ENCODE results near the gene DCLRE1C.
"Not testable (repeated sequence)": the region's sequence is repeated elsewhere in the genome, so short reads cannot be mapped to it uniquely, and the experiment has no call there.

Gene DCLRE1C

DNA sequence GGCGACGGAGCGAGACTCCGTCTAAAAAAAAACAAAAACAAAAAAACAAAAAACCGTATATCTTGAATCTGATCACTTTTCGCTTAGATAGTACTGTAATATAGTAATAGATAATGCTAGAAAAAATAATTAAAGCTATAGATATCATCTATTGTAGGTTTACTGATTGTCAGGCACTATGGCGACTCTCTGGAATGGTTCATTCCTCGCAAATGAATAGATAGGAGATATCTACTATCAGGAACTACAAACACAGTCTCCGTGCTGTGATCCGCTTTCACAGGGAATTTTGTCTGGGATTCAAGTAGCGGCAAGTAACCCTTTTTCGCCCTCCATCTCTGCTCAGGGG is 5.0 kb upstream of the DCLRE1C start:
- peak overlapping the region; percentile 68; the same call in 1 of the 2 replicates for H3K4me3 ChIP-seq (ENCODE audit: low read length)
- no peak for TF ChIP-seq ZNF274 (IDR thresholded peaks at IDR 0.05; ENCODE audit: low read depth, low read length)

DNA sequence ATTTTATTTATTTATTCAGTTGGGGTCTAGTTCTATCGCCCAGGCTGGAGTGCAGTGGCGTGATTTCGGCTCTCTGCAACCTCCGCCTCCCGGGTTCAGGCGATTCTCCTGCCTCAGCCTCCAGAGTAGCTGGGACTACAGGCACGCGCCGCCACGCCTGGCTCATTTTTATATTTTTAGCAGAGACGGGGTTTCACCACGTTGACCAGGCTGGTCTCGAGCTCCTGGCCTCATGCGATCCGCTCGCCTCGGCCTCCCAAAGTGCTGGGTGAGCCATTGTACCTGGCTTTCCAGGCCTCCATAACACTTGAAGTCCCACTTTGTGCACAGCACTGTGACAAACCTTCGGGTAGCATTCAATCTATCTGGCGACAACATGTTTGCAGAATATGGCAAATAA is 1.0 kb upstream of the DCLRE1C start:
- no peak for TF ChIP-seq ZNF274 (IDR thresholded peaks at IDR 0.05; ENCODE audit: low read depth, low read length)
- no peak overlapping the region for H3K4me3 ChIP-seq (ENCODE audit: low read length)

DNA sequence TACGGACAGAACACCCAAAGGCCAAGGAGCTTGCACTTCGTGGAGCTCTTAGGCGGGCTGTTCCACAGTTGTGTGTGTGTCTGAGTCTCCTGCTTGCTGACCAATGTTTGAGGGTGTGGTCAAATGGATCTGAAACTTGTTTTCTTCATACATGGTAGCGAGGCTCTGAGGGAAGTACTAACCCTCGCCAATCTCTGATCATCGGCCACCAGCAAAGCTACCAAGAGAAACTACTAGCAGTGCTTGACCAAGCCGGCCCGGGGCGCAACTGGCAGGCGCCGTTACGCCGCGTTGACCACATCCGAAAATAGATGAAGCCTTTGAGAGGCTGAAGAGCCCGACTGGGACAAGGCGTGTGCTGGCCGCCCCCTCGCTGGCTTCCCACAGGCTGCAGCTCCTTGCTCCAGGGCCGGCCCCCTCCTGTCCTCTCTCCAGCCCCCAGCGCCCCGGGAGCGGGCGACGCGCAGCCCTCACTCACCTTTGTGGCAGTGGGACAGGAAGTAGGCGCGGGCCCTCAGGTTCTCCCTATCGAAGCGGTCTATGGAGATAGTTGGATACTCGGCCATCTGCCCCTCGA is 384 bp downstream of the DCLRE1C start:
- no peak for TF ChIP-seq ZNF274 (IDR thresholded peaks at IDR 0.05; ENCODE audit: low read depth, low read length)
- H3K4me3 ChIP-seq (ENCODE audit: low read length): peak overlapping the region; percentile 72

DNA sequence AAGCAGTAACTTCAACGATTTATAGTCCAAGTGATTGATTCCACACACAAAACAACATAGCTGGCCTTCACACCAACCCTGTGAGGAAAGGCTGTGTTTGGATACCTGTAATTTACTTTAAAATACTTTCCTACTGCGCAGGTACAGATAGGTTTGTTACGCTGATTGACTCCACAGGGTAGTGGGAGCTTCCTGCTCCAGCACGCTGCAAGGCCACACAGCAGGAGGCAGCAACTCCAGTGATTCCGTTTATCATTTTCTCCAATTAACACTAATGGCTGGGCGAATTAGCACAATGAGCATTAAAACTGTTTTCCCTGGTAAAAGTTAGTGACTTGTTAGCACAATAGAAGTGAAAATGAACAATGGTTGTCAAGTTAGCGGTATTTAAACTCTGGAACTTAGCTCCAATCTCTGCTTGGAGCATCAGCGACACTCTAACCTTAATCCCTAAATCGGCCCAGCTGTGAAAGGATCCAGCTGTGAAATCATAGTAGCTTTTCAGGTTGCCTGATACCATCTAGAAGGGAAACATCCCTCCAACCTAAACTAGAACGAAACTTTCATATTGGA is 959 bp downstream of the DCLRE1C start:
- TF ChIP-seq ZNF274 (IDR thresholded peaks at IDR 0.05; ENCODE audit: low read depth, low read length): no peak
- H3K4me3 ChIP-seq (ENCODE audit: low read length): peak overlapping the region; percentile 72

DNA sequence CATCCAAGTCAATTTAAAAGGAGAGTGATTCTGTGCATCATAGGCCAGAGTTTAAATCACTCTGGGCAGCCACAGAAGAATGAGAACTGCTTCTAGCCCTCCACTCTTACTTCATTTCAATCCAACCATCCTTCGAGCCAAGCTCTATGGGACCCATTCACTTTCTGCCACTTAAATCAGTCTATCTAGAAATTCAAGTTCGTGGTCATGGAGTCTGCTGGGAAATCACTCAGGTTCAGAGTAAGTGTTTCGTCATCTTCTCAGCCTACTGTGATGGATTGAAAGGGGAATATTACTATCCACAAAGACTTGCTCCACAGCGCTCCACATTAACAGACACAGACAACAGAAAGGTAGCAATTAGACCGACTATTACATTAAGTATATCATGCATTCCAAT is 4.6 kb downstream of the DCLRE1C start:
- TF ChIP-seq ZNF274 (IDR thresholded peaks at IDR 0.05; ENCODE audit: low read depth, low read length): no peak
- no peak overlapping the region for H3K4me3 ChIP-seq (ENCODE audit: low read length)

DNA sequence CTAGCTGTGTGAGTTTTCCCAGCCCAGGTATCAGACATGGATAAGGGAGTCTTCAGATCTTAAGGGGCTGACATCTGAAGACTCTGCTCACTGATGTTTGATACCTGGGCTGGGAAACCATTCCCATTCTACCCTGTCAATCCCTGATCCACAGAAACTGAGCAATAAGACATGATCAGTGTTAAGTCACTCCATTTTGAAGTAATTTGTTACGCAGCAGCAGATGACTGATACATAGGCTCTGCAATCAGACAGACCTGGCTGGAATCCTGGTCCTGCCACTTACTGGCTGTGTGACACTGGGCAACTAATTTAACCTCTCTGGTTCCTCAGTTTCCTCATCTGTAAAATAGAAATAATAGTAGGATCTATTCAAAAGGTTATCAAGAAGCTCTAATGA is 6.6 kb downstream of the DCLRE1C start:
- no peak for TF ChIP-seq ZNF274 (IDR thresholded peaks at IDR 0.05; ENCODE audit: low read depth, low read length)
- H3K4me3 ChIP-seq (ENCODE audit: low read length): no peak overlapping the region

GRCh38 chr10:14945108-14945507 is 8.8 kb downstream of the DCLRE1C start:
- no peak overlapping the region for H3K4me3 ChIP-seq (ENCODE audit: low read length)
- TF ChIP-seq ZNF274 (IDR thresholded peaks at IDR 0.05; ENCODE audit: low read depth, low read length): no peak

DNA sequence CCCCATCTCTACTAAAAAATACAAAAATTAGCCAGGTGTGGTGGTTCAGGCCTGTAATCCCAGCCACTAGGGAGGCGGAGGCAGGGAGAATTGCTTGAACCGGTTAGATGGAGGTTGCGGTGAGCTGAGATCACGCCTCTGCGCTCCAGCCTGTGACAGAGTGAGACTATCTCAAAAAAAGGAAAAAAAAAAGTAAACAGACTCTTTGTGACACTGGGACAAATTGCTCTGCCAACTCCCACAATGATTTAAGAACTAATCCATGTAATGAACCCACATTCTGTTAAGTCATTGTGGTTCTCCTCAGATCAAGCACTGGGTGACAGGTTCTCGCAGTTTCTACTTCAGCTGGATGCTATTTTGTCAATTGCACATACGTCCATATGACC is 11.0 kb downstream of the DCLRE1C start:
- H3K4me3 ChIP-seq (ENCODE audit: low read length): not testable (repeated sequence)

DNA sequence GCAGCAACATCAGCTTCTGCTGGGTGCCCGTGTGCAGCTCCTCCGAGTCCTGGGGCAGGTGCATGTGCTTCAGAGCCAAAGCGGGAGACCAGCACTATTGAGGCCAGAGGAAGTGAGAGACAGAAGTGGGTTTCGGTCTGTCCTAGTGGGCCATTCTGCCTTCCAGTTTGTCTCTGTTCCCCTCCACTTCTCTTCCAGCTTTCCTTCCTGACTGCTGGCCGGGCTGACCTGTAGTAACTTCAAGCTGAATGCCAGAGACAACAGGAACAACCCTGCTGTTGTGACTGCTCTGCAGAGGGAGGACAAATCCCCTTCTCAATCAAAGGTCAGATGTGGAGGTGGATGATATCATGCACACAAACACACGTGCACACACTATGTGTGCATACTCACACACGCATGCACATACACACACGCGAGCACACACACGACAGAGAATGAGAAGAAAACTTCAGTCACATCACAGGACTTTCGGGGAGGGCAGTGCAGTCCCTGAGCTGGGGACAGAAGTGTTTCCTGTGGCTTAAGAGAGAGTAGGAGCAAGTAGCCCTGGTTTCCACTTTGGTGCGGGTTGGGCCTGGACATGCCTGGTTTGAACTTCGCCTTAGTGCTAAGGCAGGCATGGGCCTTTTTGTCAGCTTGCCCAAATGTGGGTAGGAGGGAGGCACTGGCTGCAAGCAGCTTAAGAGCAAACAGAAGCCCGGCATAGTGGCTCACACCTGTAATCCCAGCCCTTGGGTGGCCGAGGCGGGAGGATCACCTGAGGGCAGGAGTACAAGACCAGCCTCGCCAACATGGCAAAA is 11.5 kb downstream of the DCLRE1C start:
- H3K4me3 ChIP-seq (ENCODE audit: low read length): not testable (repeated sequence)

DNA sequence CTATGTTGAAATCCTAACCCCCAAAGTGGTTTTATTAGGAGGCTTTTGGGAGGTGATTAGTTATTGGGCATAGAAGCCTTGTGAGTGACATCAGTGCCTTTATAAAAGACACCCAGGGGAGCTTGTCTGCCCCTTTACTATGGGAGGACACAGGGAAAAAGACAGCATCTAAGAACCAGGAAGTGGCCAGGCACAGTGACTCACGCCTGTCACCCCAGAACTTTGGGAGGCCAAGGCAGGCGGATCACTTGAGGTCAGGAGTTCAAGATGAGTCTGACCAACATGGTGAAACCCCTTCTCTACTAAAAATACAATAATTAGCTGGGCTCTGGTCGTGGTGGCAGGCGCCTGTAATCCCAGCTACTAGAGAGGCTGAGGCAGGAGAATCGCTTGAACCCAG is 14.9 kb downstream of the DCLRE1C start:
- H3K4me3 ChIP-seq (ENCODE audit: low read length): not testable (repeated sequence)

DNA sequence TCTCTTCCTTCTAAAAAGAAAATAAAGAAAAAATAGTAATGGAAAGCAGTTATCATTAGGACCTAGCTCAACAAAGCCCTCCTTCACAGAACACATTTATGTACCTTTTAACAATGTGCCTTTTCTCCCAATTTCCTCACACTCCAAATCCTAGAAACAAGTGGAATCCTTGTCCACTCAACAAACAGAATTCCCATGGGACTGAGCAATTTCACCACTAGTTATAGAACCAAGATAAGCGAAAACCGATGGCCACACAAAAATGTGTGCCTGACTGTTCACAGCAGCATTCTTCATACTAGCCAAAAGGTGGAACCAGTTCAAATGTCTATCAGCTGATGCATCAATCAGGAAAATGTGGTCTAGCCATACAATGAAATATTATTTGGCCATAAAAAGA is 17.3 kb downstream of the DCLRE1C start:
- no peak overlapping the region for H3K4me3 ChIP-seq (ENCODE audit: low read length)
- no peak for TF ChIP-seq ZNF274 (IDR thresholded peaks at IDR 0.05; ENCODE audit: low read depth, low read length)

DNA sequence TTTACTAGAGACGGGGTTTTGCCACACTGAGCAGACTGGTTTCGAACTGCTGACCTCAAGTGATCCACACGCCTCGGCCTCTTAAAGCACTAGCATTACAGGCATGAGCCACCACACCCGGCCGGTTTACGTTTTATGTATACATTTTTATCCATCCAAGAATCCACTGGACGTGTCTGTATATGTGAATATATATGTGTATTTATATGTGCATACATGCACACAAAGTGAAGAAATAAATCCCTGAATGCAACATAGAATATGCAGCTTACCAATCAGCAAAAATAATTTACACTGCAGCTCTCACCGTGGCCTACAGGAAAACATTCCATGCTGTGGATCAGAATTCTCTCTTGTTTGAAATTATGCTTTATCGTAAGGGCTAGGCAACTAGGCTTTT is 23.3 kb downstream of the DCLRE1C start:
- H3K4me3 ChIP-seq (ENCODE audit: low read length): no peak overlapping the region
- no peak for TF ChIP-seq ZNF274 (IDR thresholded peaks at IDR 0.05; ENCODE audit: low read depth, low read length)

DNA sequence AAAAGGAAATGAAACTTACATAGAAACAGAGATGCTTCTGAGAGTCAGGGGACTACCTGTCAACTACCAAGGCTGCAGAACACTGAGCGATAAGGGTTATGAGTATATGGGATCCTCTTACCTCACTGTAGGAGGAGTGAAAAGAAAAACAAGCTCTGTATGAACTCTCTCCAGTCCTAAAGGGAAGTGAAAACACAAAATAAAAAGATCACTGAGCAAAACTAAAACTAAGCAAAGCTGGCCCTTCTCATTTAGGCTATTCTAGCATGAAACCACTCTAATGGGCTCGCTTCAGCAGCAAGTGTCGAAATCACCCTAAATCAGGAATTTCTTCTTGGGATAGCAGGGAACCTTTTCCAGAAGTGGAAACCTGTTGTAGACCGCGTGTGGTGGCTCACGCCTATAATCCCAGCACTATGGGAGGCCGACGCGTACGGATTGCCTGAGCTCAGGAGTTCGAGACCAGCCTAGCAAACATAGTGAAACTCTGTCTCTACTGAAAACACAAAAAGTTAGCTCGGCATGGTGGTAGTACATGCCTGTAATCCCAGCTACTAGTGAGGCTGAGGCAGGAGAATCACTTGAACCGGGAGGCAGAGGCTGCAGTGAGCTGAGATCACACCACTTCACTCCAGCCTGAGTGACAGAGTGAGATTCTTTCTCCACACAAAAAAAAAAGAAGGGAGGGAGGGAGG is 27.0 kb downstream of the DCLRE1C start:
- TF ChIP-seq ZNF274 (IDR thresholded peaks at IDR 0.05; ENCODE audit: low read depth, low read length): no peak
- H3K4me3 ChIP-seq (ENCODE audit: low read length): no peak overlapping the region; the same call in 1 of the 2 replicates

DNA sequence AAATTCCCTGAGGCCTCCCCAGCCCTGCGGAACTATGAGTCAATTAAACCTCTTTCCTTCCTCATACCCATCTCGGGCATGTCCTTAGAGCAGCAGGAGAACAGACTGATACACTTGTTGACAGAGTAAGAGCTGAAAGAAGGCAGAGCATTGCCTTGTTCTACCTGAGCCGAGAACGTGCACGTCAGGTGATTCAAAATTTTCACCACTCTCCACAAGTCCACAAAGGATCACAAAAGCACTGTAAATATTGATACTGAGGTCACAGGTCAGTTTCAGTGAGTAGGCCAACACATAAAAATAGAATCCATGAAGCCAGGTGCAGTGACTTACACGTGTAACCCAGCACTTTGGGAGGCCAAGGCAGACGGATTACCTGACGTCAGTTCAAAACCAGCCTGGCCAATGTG is 27.8 kb downstream of the DCLRE1C start:
- H3K4me3 ChIP-seq (ENCODE audit: low read length): no peak overlapping the region

DNA sequence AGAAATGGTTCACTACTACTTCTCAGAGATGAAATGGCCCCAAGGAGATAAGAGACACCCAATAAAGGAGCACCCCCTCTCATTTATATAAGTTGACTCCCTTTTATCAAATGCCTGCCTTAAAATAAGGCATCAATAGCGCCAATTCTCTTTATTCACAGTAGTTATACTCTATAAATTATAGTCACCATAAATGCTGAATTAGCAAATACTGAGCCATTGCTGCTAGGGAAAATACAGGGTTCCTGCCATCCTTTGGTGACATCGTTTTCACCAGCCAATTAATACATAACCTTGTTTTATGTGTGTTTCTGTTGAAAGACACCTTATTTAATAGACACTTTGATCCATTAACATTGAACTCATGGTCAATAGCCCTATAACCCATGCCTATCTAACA is 28.6 kb downstream of the DCLRE1C start:
- no peak for TF ChIP-seq ZNF274 (IDR thresholded peaks at IDR 0.05; ENCODE audit: low read depth, low read length)
- H3K4me3 ChIP-seq (ENCODE audit: low read length): no peak overlapping the region

More for the DNA sequence above, 27.8 kb downstream of the DCLRE1C start:
- no peak for TF ChIP-seq ZNF274 (IDR thresholded peaks at IDR 0.05; ENCODE audit: low read depth, low read length)
